ENCODE measurements around the gene QKI. TPM values are rescaled to one million over a fixed set of nuclear protein-coding genes. Genes with fewer than 3 reads are reported as not detected.
A peak's percentile ranks its signal among the peaks of the same experiment; 100 is the strongest.

QKI gene
- total RNA-seq, 4 donors from 2014 or later = 8.4 to 107 (median 37.1) TPM

DNA sequence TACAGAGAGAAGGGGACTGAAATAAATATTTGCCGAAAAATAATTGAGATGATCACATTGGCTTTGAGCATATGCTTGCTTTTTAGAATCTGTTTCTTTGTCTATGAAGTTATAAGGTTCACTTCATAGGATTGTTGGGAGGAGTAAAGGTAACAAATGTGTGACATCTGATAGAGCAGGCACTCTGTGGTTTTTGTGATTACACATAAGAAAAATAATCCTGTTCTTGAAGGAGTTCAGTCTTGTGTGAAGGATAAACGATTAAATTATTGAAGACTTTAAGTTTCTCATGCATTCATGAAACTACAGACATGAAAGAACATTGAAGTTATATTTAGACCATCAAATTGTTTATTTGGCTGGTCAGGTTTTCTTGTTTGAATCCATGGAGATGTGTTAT lies 45.0 kb downstream of the QKI start:
- Histone ChIP-seq H3K27me3 (no peaks in the 10 kb centered on the region), H3K4me3 (no peak overlapping the region), H3K27ac (peak overlapping the region; percentile 43 to 57 (median 53)), H3K4me1 (peaks cover 0 to 13% (median 2%) of the 10 kb centered on the region in 4 donors), H3K9me3 (no peaks in the 10 kb centered on the region), H3K36me3 (no peaks in the 10 kb centered on the region)
- TF ChIP-seq CTCF (IDR thresholded peaks at IDR 0.05) = no peak
- no peak for TF ChIP-seq POLR2A (IDR thresholded peaks at IDR 0.05)
- DNase-seq = no peak

GRCh38 chr6:163460307-163460782 lies 45.8 kb downstream of the QKI start:
- TF ChIP-seq POLR2A (IDR thresholded peaks at IDR 0.05) (no peak), CTCF (IDR thresholded peaks at IDR 0.05) (no peak)
- no peaks in the 10 kb centered on the region for H3K9me3 ChIP-seq
- DNase-seq = no peak
- H3K36me3 ChIP-seq = no peaks in the 10 kb centered on the region
- H3K27me3 ChIP-seq = no peaks in the 10 kb centered on the region
- H3K4me3 ChIP-seq = peak overlapping the region; percentile 32 to 47 (median 37)
- H3K27ac ChIP-seq = peak overlapping the region; percentile 43 to 57 (median 53)
- peaks cover 0 to 13% (median 2%) of the 10 kb centered on the region in 4 donors for H3K4me1 ChIP-seq

DNA sequence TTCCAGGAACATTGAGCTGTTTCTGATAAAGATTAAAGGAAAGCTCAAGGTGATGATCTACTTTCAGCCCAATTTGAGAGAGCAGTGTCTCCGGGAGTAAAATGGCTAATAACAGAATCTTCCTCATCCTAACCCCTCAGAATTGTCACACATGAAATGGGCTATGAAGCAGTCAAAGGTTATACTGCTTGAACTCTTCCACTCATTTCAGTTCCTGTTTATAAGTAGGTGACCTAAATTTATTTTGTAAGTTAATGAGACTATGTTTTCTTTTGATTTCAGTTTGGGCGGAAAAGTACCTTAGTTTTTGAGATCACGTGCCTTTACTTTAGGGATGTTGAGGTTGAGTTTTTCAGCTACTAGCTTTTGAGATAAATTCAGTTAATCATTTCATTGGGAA lies 47.2 kb downstream of the QKI start:
- Histone ChIP-seq H3K9me3 (no peaks in the 10 kb centered on the region), H3K4me3 (no peak overlapping the region), H3K36me3 (no peaks in the 10 kb centered on the region), H3K27me3 (no peaks in the 10 kb centered on the region), H3K27ac (peak overlapping the region in 1 of 4 donors; percentile 26), H3K4me1 (peaks cover 0 to 13% (median 2%) of the 10 kb centered on the region in 4 donors)
- TF ChIP-seq CTCF (IDR thresholded peaks at IDR 0.05) (no peak), POLR2A (IDR thresholded peaks at IDR 0.05) (no peak)
- no peak for DNase-seq

GRCh38 chr6:163463180-163463579 lies 48.7 kb downstream of the QKI start:
- Histone ChIP-seq H3K27ac (no peak overlapping the region), H3K36me3 (no peaks in the 10 kb centered on the region), H3K4me3 (no peak overlapping the region), H3K9me3 (no peaks in the 10 kb centered on the region), H3K27me3 (no peaks in the 10 kb centered on the region), H3K4me1 (peaks cover 0 to 13% (median 2%) of the 10 kb centered on the region in 4 donors)
- no peak for TF ChIP-seq POLR2A (IDR thresholded peaks at IDR 0.05)
- no peak for TF ChIP-seq CTCF (IDR thresholded peaks at IDR 0.05)
- no peak for DNase-seq

GRCh38 chr6:163463795-163464194 lies 49.3 kb downstream of the QKI start:
- no peaks in the 10 kb centered on the region for H3K9me3 ChIP-seq
- H3K4me3 ChIP-seq = no peak overlapping the region
- no peak overlapping the region for H3K27ac ChIP-seq
- TF ChIP-seq CTCF (IDR thresholded peaks at IDR 0.05) = no peak
- no peak for TF ChIP-seq POLR2A (IDR thresholded peaks at IDR 0.05)
- H3K4me1 ChIP-seq = peaks cover 0 to 9% (median 0%) of the 10 kb centered on the region in 4 donors
- DNase-seq = no peak
- no peaks in the 10 kb centered on the region for H3K36me3 ChIP-seq
- no peaks in the 10 kb centered on the region for H3K27me3 ChIP-seq
